ENCODE measurements around the gene NEDD4L. TPM values are rescaled to one million over a fixed set of nuclear protein-coding genes. Genes with fewer than 3 reads are reported as not detected.

Gene NEDD4L
- total RNA-seq, 1 donor from 2014 or later: 41.4 TPM

DNA sequence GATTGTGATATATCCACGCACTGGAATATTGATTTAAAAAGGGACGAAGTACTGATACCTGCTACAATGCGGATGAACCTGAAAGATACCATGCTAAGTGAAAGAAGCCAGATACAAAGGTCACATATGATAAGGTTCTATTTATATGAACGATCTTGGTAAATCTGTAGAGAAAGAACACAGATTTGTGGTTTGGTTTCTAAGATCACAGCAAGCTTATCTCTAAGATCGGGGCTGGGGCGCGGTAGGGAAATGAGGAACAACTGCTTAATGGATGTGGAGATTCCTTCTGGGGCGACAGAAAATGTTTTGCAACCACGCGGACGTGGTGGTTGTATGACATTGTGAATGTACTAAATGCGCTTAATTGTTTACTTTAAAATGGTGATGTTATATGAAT, 60.1 kb downstream of the NEDD4L start:
- Mint-ChIP-seq H3K27me3 (ENCODE audit: low read depth) (no peaks in the 10 kb centered on the region), H3K27ac (ENCODE audit: unreplicated experiment) (no peak overlapping the region), H3K4me1 (peaks cover 33% of the 10 kb centered on the region), H3K9me3 (no peaks in the 10 kb centered on the region), H3K36me3 (ENCODE audit: low read depth) (no peaks in the 10 kb centered on the region), H3K4me3 (no peak overlapping the region)
- no peak for DNase-seq (ENCODE audit: low read depth, low spot score)
- TF ChIP-seq, protein P1, sequence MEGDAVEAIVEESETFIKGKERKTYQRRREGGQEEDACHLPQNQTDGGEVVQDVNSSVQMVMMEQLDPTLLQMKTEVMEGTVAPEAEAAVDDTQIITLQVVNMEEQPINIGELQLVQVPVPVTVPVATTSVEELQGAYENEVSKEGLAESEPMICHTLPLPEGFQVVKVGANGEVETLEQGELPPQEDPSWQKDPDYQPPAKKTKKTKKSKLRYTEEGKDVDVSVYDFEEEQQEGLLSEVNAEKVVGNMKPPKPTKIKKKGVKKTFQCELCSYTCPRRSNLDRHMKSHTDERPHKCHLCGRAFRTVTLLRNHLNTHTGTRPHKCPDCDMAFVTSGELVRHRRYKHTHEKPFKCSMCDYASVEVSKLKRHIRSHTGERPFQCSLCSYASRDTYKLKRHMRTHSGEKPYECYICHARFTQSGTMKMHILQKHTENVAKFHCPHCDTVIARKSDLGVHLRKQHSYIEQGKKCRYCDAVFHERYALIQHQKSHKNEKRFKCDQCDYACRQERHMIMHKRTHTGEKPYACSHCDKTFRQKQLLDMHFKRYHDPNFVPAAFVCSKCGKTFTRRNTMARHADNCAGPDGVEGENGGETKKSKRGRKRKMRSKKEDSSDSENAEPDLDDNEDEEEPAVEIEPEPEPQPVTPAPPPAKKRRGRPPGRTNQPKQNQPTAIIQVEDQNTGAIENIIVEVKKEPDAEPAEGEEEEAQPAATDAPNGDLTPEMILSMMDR (conservative IDR thresholded peaks at IDR 0.05): no peak

DNA sequence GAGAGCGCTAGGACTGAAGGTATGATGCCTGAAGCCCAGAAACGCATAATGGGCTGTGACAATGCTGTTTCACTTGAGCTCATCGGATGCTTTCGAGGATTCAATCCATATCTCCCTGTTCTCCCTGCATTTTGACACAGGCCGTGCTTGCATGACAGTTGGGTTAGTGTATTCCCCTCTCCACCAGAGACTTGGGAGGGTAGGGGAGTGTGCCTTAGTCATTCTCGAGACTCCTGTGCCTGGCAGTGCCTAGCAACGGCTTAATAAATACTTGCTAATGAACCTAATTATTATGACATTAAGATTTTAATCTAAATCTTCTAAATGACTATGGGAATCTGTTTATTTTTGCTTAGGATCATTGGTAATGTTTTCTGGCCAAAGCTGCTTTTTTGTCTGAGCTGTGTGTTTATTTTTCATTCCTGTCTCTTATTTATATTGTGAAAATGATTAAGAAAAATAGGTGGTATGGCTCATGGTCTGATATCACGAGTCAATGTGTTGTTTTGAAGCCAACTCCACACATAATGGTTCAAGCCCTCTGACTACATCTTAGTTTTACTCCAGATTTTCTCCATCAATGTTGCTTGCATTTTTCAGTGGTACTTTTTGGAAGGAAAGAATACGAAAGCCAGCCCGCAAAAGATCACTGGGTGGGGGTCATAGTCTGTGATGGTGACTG, 61.3 kb downstream of the NEDD4L start:
- H3K36me3 Mint-ChIP-seq (ENCODE audit: low read depth): no peaks in the 10 kb centered on the region
- H3K4me3 Mint-ChIP-seq: no peak overlapping the region
- peaks cover 33% of the 10 kb centered on the region for H3K4me1 Mint-ChIP-seq
- H3K27me3 Mint-ChIP-seq (ENCODE audit: low read depth): no peaks in the 10 kb centered on the region
- TF ChIP-seq, protein P1 (conservative IDR thresholded peaks at IDR 0.05): no peak
- no peaks in the 10 kb centered on the region for H3K9me3 Mint-ChIP-seq
- no peak overlapping the region for H3K27ac Mint-ChIP-seq (ENCODE audit: unreplicated experiment)
- no peak for DNase-seq (ENCODE audit: low read depth, low spot score)

DNA sequence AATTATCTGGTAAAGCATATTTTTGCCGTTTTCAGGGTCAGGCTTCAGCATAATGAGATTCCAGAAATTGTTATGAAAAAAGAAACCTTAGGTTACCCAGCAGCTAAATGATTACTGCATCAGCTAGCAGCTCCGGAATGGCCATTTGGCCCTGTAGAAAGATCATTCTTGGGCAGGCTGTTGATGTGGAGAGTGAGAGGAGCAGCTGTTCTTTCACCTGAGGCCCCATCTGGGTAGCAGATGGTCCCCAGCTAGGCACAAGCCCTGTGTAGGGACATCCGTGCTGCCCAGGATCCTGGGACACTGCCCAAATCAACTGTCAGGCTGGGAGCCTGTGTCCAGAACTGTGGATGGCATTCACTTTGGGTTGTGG, 61.8 kb downstream of the NEDD4L start:
- Mint-ChIP-seq H3K27ac (ENCODE audit: unreplicated experiment) (no peak overlapping the region), H3K9me3 (no peaks in the 10 kb centered on the region), H3K4me3 (no peak overlapping the region), H3K27me3 (ENCODE audit: low read depth) (no peaks in the 10 kb centered on the region), H3K4me1 (peaks cover 31% of the 10 kb centered on the region), H3K36me3 (ENCODE audit: low read depth) (no peaks in the 10 kb centered on the region)
- DNase-seq (ENCODE audit: low read depth, low spot score): no peak
- TF ChIP-seq, protein P1 (conservative IDR thresholded peaks at IDR 0.05): no peak

DNA sequence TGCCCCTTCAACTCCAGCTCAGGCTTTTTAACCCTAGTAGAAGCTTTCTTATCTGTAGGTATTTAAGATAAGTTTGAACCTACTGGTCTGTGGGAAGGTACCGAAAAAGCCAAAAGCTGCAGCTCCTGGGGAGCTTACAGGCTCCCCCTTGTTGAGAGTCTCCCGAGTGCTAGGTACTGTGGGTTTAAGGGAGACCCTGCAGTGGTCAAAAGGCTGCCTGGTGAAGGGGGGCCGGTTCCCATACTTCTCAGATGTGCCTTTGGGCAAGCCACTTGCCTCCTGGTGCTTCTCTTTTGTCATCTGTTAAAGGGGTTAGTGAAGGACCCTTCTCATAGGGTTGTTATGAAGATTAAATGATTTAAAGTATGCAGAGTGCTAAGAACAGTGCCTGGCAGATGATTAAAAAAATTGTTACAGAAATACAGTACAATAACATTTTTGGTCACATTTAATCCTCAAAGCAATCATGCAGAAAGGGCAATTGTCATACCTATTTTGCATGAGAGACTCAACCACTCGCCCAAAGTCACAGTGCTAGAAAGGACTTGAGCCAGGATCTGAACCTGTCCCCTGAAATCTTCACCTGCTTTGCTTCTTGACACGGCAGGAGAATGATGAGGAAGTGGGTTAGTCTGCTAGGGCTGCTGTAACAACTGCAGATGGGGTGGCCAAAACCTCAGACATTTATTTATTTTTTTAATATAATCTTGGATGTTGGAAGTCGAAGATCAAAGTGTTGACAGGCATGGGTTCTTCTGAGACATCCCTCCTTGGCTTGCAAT, 62.5 kb downstream of the NEDD4L start:
- no peak overlapping the region for H3K27ac Mint-ChIP-seq (ENCODE audit: unreplicated experiment)
- H3K9me3 Mint-ChIP-seq: no peaks in the 10 kb centered on the region
- TF ChIP-seq, protein P1 (conservative IDR thresholded peaks at IDR 0.05): no peak
- no peaks in the 10 kb centered on the region for H3K36me3 Mint-ChIP-seq (ENCODE audit: low read depth)
- H3K4me3 Mint-ChIP-seq: no peak overlapping the region
- no peaks in the 10 kb centered on the region for H3K27me3 Mint-ChIP-seq (ENCODE audit: low read depth)
- no peak for DNase-seq (ENCODE audit: low read depth, low spot score)
- H3K4me1 Mint-ChIP-seq: peaks cover 25% of the 10 kb centered on the region

DNA sequence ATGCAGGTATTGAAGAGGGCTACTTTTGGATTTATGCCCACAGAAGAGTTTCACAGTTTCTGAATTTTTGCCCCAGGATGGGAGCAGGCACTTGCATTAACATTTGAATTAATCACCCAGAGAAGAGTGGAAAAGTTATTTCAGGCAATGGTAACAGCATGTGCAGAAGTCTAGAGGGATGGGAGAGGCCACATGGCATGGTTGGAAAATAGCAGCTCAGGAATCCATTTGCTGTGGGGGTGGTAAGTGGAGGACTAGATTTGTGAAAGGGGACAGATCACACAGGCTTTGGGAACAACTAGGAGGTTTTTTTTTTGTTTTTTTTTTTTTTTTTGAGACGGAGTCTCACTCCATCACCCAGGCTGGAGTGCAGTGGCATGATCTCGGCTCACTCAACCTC, 65.2 kb downstream of the NEDD4L start:
- H3K36me3 Mint-ChIP-seq (ENCODE audit: low read depth): no peaks in the 10 kb centered on the region
- H3K4me3 Mint-ChIP-seq: no peak overlapping the region
- no peak overlapping the region for H3K27ac Mint-ChIP-seq (ENCODE audit: unreplicated experiment)
- H3K9me3 Mint-ChIP-seq: no peaks in the 10 kb centered on the region
- no peaks in the 10 kb centered on the region for H3K4me1 Mint-ChIP-seq
- no peak for DNase-seq (ENCODE audit: low read depth, low spot score)
- TF ChIP-seq, protein P1 (conservative IDR thresholded peaks at IDR 0.05): no peak
- no peaks in the 10 kb centered on the region for H3K27me3 Mint-ChIP-seq (ENCODE audit: low read depth)
